H1 (cell line): ENCODE data around the gene OCSTAMP. TPM values are rescaled to one million over a fixed set of nuclear protein-coding genes. Genes with fewer than 3 reads are reported as not detected.

Experiments
- CBX5 ChIP-seq: fragments of 300-800, 300-1000 bp; sonication (generic); IDR thresholded peaks from 2 replicates; pipeline ENCODE4 v1.7.1; 2016; ENCODE audit warnings: antibody characterized with exemption, low read length, low read depth
- EZH2 ChIP-seq: fragments of 200-600 bp; sonication (generic); IDR thresholded peaks from 2 replicates; pipeline ENCODE4 v1.7.1; 2012; ENCODE audit warnings: low read depth, mild to moderate bottlenecking, moderate library complexity, low read length, inconsistent platforms; ENCODE audit not compliant: severe bottlenecking
- FOSL1 ChIP-seq: IDR thresholded peaks from 2 replicates; pipeline ENCODE4 v1.6.1; 2011; ENCODE audit warnings: mild to moderate bottlenecking, low read depth, low read length, moderate library complexity; ENCODE audit not compliant: insufficient read depth
- KDM4A ChIP-seq: IDR thresholded peaks from one replicate; pipeline ENCODE4 v1.7.1; 2012; ENCODE audit warnings: low read depth, mild to moderate bottlenecking, moderate library complexity, low read length, inconsistent platforms; ENCODE audit not compliant: severe bottlenecking
- POLR2A ChIP-seq, 2 experiments: IDR thresholded peaks; 1 replicate in 1 of 2; 2 replicates in 1 of 2; pipeline ENCODE4 v1.6.1; 2011; ENCODE audit warnings: low read depth in 2 of 2, low read length in 2 of 2, mild to moderate bottlenecking in 2 of 2; ENCODE audit errors: control extremely low read depth in 1 of 2
- RAD21 ChIP-seq, 2 experiments: IDR thresholded peaks in 1 of 2; conservative IDR thresholded peaks in 1 of 2; 2 replicates each; pipeline ENCODE4 v1.6.1; 2011; ENCODE audit warnings: low read depth in 2 of 2, low read length in 2 of 2, improper control_type of control experiment in 1 of 2, inconsistent platforms in 1 of 2, mild to moderate bottlenecking in 1 of 2, moderate library complexity in 1 of 2
- RNF2 ChIP-seq: fragments of 200-900, 300-1000 bp; sonication (generic); IDR thresholded peaks from 2 replicates; pipeline ENCODE4 v1.7.1; 2016; ENCODE audit warnings: borderline replicate concordance, low read depth, mild to moderate bottlenecking, antibody characterized with exemption, low read length; ENCODE audit not compliant: poor library complexity, severe bottlenecking; ENCODE audit errors: missing control alignments
- SP1 ChIP-seq: IDR thresholded peaks from 2 replicates; pipeline ENCODE4 v1.6.1; 2011; ENCODE audit warnings: low read depth, low read length
- SRF ChIP-seq: IDR thresholded peaks from 2 replicates; pipeline ENCODE4 v1.6.1; 2011; ENCODE audit warnings: mild to moderate bottlenecking, low read depth, low read length, moderate library complexity
- SUZ12 ChIP-seq: fragments of 200-600 bp; sonication (generic); IDR thresholded peaks from 2 replicates; pipeline ENCODE4 v1.6.1; 2012; ENCODE audit warnings: mild to moderate bottlenecking, inconsistent platforms, low read length, moderate library complexity, mixed read lengths
- TAF7 ChIP-seq: optimal IDR thresholded peaks from 2 replicates; pipeline ENCODE3; 2011; ENCODE audit warnings: low read depth, mild to moderate bottlenecking, inconsistent platforms, low read length, moderate library complexity, borderline replicate concordance
- TCF12 ChIP-seq: IDR thresholded peaks from 2 replicates; pipeline ENCODE4 v1.6.1; 2011; ENCODE audit warnings: low read depth, mild to moderate bottlenecking, low read length
- polyA plus RNA-seq, 7 experiments: library from polyadenylated mRNA; depleted of rRNA in 3 of 7; stranded (reverse) in 5 of 7; unstranded in 2 of 7; fragments of >200 nt in 5 of 7; fragments of 200-250 nt in 2 of 7; gene quantifications; 1 replicate in 5 of 7; 2 replicates in 1 of 7; 4 replicates in 1 of 7; pipeline versions ENCODE4 v1.2.1 to v1.2.3, GENCODE V29; 2011 to 2013; ENCODE audit warnings: missing spikeins in 2 of 7, mixed read lengths in 2 of 7
- total RNA-seq: library from RNA; stranded (reverse); fragmentation: NEBNext Ultra II Directional; extraction: Animal tissue kit (Norgen Biotek cat#: 25700); gene quantifications from 2 replicates; pipeline ENCODE4 v1.2.1, GENCODE V29; 2021
- TF ChIP-seq, protein P1 (sequence below): IDR thresholded peaks from 2 replicates; pipeline ENCODE4 v1.6.1; 2011; ENCODE audit warnings: low read depth, mild to moderate bottlenecking, low read length; ENCODE audit not compliant: insufficient read depth

OCSTAMP gene
- total and polyA plus RNA-seq, 2 of the 8 experiments (the other 6 are each of a cell fraction or from before 2014, with no cell fraction given), result 0.09 to 0.13 TPM

- TF ChIP-seq, protein P1, sequence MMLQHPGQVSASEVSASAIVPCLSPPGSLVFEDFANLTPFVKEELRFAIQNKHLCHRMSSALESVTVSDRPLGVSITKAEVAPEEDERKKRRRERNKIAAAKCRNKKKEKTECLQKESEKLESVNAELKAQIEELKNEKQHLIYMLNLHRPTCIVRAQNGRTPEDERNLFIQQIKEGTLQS, result no peak
- TF ChIP-seq SP1, result no peak
- TF ChIP-seq KDM4A, result no peak
- TF ChIP-seq SUZ12, result no peak
- TF ChIP-seq RNF2, result no peak
- no peak for TF ChIP-seq CBX5
- TF ChIP-seq TAF7, result no peak
- TF ChIP-seq POLR2A (IDR thresholded peaks at IDR 0.05; ENCODE audit: control extremely low read depth in 1 of 2, low read depth in 2 of 2, low read length in 2 of 2), result no peak
- TF ChIP-seq EZH2, result no peak
- peak; percentile 46 to 56 for TF ChIP-seq RAD21 (IDR thresholded peaks at IDR 0.05 in 1 of 2, conservative IDR thresholded peaks at IDR 0.05 in 1 of 2; ENCODE audit: low read depth in 2 of 2, low read length in 2 of 2)
- no peak for TF ChIP-seq TCF12
- TF ChIP-seq SRF, result no peak
- TF ChIP-seq FOSL1, result no peak
These were observed 12.1 kb upstream of the OCSTAMP start (continued) for GRCh38 chr20:46562373-46563169.
